NCI-H1417 treated with DMSO at 0.1 percent for 48 hours (cell line): ENCODE measurements around the gene HOXB9.

Experiments used
- DNase-seq: peaks from one replicate; lab custom pipeline; 2025; lab: John Stamatoyannopoulos, UW

Gene HOXB9

DNA sequence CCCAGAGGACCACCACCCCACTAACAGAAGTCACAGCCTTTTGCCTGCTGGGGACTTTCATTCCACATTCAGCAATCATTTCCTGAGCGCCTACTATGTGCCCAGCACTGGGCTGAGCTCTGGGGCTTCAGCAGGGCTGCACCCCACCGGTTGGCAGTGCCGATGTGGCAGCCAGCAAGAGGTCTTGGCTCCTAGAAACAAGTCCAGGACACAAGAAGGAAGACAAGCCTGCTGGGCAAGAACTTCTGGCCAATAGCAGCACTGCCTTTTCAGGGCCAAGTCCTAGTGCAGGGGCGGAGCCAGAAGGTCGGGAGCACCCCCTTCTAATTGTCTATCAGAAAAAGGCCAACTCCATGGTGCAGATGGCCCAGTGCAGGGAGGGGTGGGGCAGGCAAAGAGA, 13.0 kb upstream of the HOXB9 start:
- DNase-seq: no peak

GRCh38 chr17:48637323-48638260, 11.4 kb upstream of the HOXB9 start:
- DNase-seq: no peak

DNA sequence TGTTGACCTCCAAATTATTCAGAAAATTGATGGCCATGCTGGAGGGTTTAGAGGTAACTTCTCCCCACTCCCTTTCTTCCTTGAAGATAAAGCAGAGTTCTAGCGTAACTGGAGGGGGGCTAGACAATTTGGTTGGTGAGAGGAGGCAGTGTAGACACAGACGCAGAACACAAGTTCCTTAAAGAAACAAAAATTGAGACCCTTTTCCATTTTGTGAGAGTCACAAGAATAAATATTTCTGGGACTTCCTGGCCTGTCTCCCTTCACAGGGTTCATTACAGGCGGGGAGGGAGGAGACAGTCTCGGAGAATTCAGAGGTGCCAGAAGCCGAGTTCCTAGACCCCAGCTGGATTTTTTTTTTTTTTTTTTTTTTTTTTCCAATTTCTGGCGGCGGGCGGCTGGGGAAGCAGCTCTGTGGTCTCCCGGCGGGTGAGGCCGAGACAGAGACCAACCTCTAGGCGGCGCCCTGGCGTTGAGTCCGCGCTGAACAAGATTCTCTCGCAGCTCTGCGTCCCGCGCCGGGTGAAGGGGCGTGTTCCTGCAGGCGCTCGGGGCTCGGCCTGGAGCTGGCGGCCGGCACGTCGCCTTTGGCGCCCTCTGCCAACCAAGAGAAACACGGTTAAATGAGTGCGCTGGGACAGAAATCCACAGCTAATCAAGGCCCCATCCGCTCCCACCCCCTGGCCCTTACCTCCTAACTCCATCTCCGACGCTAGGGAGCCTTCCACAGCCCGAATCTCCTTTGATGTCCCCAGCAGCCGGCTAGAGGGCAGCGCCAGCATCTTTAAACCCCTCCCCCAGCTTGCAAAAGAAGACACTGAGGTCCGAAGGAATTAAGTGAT, 10.2 kb upstream of the HOXB9 start:
- DNase-seq: no peak

GRCh38 chr17:48634493-48635208, 8.5 kb upstream of the HOXB9 start:
- no peak for DNase-seq

- no peak for DNase-seq
Measured at GRCh38 chr17:48633266-48633677, 7.1 kb upstream of the HOXB9 start.

GRCh38 chr17:48632579-48633265, 6.6 kb upstream of the HOXB9 start:
- no peak for DNase-seq

DNA sequence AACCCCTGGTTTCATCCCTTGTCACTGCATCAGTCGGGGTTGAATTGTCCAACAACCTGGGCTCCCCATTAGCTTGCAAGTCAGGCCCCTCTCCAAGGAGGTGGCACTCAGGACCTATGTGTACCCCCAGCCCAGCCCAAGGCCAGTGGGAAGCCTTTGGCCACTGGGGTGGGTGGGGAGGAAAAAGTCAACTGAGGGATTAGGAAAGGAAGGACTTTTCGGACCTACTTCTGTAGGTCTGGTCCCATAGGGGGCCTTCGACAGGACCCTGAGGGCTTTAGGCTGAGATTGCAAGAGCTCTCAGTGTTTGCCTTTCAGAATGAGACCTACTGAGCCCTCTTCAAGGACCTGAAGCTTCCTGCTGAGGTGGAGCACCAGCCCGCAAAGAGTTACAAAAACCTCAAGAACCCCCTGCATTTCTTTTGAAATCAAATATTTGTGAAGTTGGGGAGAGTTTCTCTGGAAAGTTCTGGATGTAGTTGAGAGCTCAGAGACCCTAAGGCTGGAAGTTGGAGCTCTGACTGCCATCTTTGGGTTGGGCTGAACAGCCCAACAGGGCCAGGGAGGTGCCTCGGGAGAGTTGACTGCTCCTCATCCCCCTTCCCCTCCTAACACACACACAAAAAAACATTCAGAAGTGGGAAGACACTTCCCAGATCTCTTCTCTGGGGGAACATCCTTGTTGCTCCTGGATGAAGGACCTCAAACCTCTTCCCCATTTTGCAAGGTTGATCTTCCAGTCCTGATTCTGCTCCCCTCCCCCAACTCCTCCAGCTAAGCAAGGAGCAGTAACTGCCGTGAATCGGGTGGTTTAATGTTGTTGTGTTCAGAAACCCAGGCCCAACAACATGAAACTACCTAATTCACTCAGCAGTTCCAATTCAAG, 5.8 kb upstream of the HOXB9 start:
- DNase-seq: no peak

DNA sequence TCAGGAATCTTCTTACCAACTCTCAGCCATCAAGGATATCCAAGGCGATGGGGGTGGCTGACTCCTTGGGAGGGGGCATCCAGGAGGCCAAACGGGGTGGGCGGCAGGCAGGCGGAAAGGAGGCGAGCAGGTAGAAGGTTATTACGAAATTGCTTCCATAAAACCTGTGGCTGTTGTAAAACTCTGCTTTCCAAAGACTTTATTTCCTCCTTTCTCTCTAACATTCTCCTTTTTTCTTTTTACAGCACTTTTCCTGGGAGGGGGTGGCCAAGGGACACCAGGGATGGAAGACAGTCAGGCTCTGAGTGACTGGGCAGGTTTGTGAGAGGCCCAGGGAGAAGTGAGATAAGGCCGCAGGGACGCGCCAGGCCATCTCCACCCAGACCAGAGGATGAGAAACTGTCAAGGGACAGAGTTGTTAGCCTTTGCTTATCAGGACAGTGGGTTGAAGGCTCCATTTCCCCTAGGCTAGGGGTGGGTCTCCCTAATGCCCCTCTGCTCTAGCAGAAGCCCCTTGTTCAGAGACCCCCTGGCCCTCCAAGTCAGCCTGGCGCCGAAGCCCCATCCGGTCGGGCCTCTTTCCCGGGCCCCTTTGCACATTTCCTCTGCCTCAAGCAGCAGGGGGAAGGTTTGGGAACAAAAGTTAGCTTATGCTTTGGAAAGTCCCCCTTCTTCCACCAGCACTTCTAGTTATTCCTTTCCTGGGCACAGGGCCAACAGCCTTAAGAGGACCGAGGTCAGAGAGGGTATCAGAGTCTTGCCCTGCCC, 5.0 kb upstream of the HOXB9 start:
- no peak for DNase-seq

- no peak for DNase-seq
Measured at GRCh38 chr17:48630009-48630924, 4.1 kb upstream of the HOXB9 start.

DNA sequence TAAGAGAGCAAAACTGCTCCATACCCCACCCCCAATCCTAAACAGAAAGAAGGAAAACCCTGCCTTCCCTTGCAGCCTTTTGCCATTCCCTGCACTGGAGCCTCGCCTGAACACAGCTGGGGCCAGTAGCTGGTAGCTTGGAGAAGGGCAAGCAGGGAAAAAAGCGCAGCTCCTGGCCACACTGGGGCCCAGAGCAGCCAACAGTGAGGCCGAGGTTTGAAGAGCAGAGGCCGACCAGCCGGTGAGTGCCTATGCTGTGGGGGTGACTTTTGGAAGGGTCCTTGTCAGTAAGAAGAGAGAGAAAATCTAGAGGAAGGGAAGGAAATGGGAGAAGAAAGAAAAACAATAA, 3.2 kb upstream of the HOXB9 start:
- no peak for DNase-seq

DNA sequence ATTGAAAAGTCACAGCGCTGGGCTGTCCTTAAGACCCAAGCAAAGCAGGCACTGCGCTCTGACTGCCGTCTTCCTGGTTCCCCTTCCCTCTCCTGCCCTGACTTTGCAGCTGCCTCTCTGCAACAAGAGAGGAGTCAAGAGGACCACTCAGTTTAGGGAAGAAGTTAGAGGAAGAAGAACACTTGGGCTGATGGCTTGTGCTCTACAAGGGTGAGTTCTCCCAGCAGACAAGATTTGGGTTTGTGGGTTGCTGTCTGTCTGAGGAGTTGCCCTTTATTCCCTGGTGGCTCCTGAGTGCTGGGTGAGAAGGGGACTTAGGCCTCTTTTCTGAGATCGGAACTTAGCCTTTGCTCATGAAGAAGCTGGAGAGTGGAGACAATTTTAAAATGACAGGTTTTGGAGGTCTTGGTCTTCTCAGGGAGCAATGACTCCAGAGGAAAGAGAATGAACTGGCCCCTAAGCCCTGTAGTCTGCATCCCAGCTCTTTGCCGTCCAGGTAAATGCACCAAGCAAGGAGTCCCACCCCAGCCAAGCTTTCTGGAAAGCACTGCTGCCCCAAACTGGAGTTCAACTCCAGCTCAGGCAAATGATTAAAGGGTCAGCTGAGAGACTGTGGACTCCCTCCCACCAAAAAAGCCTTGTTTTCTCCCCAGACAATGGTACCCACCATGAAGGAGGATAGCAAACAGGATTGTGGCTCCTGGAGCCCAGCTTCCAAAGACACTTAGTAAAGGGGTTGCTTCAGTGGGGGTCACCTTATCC, 2.7 kb upstream of the HOXB9 start:
- DNase-seq: no peak

DNA sequence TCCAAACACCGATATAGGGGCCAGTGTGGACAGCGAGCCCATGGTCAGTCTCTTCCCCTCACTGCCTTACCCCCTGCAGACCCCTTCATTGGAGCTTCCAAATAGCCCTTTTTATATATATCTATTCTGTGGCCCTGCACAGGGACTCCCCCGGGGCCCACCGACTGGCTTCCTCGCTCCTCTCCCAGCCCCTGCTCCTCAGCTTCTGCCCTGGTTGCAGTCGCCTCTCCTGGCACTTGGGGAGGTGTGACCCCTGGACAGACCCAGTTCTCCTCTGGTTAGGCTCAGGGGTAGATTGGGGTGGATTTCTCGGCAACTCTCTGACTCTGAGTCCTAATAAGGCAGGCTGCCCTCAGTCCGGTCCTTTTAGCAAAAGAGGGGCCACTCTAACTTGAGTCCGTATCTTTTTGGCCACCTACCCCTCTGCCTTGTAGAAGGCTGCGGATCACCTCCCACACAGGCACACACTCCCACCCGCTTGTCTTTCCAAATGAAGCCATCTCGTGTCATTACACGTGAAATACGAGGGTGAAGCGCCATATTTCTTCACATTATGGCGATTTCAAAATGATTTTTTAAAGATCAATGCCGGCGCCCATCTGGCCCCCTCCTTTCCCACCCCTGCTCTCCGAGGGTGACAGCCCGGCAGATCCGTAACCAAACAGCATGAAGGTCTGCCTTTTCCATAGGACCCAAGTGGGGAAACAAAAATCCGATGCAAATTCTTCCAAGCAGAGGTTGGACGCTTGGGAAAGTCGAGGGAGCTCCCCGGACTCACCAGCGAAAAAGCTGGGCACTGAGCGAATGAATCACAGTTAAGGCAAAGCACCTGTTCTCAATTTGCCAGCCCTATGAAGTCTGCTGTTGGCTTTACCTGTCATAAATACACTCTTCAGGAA, 1.7 kb upstream of the HOXB9 start:
- DNase-seq: no peak

- no peak for DNase-seq
Measured at GRCh38 chr17:48627118-48627597, 1.0 kb upstream of the HOXB9 start.

GRCh38 chr17:48625495-48626244, 488 bp downstream of the HOXB9 start:
- no peak for DNase-seq

- no peak for DNase-seq
Measured at GRCh38 chr17:48624544-48625494, 1.3 kb downstream of the HOXB9 start.
